GM18508 (cell line): ENCODE data around the gene CNTN6.
"Not testable (repeated sequence)": the region's sequence is repeated elsewhere in the genome, so short reads cannot be mapped to it uniquely, and the experiment has no call there.

Experiments
- ATAC-seq: cut with Tn5 transposase; IDR thresholded peaks from one replicate; pipeline ENCODE4 v1.9.1; 2021; ENCODE audit warnings: moderate number of reproducible peaks; ENCODE audit not compliant: insufficient read depth, unreplicated experiment

The CNTN6 gene

DNA sequence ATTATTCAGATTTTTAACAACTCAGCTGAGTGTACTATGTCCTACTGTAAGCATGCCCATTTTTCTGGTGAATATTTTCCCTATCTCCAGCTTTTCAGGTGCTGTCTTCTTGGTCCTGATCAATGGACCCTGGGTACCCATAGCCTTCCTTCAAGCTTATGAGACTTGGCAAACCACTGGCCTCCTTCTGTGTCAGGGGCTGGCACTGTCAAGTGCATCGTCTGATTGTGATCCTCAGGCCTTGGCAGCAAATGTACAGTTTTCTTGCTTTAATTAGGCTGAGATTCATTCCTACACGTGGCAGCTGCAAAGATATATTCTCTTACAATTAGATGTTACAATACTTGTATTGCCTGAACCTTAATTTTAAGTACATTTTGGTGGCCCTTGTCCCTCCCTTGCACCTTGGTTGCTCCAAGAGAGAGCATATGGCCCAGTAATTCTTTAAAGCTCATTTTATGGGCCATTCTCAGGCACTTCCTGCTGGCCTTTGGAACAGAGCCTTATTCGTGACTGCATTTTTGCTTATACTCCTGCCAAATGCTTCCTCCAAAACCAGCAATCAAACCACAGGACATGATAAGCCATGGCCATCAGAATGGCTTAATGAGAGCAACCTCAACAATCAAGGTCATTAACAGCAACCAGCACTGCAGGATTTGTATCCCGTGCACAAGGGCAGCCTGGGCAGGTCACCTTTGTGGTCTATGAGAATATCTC is 179.9 kb downstream of the CNTN6 start:
- ATAC-seq: no peak

DNA sequence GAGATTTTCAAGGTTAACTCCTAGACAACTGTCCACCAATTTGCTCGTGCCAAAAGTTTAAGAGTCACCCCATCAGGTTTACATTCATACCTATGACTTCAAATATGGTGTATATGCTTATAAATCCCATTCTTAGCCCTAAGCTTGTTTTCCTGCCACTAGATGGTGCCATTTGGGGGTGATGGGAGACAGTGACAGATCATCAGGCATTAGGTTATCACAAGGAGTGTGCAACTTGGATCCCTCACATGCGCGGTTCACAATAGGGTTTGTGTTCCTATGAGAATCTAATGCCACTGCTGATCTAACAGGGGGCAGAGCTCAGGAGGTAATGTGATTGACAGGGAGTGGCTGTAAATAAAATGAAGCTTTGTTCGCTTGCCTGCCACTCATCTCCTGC is 182.7 kb downstream of the CNTN6 start:
- no peak for ATAC-seq

DNA sequence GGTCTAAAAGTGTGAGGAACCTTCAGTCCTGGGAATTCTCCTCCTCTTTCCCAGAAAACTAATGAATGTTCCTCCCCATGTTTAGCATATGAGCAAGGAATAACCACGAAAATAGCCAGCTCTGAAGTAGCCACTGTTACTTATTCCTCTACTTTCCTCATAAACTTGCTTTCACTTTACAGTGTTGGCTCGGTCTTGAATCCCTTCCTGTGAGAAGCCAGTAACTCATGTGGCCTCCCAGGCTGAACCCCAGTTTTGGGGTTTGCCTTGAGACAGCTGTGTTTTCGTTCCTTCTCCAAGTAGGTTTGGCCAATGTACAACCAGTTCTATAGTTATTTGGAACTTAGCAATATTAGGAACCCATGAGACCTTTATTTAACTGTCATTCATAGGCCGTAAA is 195.0 kb downstream of the CNTN6 start:
- ATAC-seq: no peak

DNA sequence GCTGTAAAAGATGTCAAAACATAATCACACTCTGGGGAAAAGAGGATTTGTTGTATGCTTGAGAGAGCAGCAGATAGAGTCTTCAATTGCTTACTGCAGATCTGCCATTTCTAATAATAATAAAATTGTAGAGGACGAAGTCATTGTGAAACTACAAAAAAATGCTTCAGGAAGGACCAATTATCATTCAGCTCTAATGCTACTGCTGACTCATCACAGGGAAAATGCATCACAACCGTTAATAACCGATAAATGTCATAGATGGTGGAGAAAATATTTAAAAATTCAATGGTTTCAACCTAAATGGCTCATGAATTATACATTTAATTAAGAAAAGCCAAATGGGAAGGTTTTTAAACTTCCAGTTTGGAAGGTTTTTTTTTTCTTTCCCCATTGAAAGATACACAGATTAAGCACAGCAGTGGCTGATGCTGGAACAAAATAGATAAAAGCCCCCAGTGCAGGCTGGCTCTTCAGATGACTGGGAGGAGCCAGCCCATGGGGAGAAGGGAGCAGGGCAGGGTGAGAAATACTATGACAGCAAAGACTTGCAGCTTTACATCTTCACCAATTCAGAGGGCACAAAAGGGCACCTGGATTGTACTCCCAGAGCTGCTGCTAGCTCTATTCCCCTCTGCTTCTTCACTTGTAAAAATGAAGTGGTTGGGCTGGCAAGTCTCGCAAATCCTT is 196.1 kb downstream of the CNTN6 start:
- ATAC-seq: no peak

DNA sequence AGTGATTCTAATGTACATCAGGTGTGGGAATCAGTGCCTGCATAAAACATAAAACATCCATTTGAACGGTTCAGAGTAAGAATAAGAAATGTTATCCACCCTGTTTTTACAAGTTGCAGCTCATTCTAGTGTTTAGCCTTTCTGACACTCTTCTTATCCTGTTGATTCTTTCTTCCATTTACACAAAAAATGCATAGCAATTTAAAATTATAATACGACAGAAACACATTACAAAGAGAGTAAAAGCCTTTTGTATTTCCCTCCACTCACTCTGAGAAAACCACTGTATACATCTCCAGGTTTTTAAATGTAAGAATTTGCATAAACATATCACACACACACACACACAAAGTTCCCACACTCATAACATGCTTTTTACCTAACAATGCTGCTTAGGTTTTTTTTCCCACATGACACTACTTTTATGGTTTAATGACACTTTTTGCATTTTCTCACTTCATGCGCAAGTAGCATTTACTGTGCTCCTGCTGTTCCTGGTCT is 199.8 kb downstream of the CNTN6 start:
- no peak for ATAC-seq

DNA sequence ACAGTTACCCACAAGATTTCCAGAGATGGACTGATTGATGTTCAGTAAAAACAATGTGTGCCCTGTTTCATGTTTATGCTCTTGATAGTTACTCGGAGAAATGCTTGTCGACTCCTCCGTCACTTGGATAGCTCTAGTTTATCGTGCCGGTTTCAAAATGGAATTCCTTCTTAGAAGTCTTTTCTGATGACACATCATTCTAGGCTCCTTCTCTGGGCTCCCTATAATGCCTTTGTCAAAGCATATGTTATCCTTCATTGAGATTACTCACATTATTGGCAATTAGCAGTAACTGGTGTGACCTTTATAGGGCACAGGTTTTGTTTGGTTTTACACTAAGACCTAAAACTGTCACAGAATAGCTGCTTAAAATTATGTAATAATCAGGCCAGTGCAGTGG is 201.8 kb downstream of the CNTN6 start:
- no peak for ATAC-seq

DNA sequence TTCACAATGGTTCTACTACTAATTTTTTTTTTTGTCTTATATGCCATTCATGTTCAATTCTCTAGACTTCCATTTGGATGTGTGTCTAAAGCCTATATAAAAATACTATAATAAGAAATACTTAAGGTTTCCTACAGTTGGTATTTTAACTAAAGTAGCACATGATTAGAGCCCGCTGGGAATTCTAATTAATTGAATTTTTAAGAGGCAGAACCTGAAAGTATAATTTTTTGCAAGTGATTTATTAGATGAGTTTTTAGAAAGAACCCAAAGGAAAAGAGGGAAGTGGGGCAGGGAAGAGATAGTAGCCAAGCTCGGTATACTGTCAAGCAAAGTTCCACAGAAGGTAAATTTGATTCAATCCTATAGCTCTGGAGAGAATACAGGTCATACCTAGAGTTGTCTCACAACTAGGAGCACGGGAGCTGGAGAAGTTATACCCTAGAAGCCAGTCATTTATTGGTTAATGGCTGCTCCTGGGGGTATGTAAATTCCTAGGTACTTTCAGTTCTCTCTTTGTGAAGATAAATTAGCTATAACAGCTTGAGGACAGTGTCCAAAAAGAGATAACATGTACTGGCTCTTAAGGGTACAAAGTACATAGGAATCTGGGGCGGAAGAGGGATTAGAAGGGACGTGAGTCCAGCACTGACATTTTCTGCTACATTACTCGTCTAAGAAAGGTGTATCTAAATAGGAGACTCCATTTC is 225.6 kb downstream of the CNTN6 start:
- ATAC-seq: no peak

DNA sequence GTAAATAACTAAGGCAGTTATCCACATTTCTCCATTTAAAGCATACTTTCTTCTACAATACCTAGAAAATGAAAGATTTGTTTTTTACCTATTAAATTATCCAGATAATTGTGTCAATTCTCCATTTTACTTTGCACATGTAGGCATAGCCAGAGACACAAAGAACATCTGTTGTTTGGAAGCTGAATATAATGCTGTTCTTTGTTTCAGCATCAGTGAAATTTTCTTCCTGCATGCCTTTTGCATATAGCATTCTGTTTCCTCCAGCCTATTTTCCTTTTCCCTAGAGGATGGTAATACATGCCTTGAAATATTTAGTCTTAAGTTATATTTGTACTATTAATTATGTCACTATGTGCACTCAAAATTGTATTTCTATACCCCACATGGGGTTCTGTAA is 233.7 kb downstream of the CNTN6 start:
- no peak for ATAC-seq

DNA sequence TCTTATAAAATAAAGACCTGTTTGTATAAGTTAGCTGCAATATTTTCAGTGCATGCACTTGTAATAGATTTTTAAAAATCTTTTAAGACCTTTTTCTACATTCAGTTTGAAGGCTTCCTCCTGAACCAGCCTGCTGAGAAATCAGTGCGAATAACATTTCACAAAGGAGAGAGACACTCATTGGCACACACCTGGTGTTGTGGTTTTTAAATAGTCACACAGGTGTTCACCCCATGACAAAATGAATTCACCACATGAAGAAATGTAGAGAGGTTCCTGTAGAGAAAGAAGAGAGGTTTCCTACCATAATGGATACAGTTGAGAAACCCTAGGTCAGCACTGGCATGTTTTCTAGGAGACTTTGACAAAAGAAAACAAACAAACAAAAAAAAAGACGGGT is 237.3 kb downstream of the CNTN6 start:
- no peak for ATAC-seq

DNA sequence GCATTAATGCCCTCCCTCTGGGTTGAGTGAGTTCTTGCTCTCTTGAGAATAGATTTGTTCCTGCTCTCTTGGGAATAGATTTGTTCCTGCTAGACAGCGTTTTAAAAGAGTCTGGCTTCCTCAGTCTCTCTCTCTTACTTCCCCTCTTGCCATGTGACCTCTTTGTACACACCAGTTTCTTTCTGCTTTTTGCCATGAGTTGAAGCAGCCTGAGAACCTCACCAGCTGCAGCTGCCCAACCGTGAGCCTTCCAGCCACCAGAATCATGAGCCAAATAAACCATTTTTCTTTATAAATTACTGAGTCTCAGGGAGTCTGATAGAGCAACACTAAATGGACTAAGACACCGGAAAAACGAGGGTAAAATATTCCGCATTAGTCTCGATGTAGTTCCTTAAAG is 253.6 kb downstream of the CNTN6 start:
- no peak for ATAC-seq

DNA sequence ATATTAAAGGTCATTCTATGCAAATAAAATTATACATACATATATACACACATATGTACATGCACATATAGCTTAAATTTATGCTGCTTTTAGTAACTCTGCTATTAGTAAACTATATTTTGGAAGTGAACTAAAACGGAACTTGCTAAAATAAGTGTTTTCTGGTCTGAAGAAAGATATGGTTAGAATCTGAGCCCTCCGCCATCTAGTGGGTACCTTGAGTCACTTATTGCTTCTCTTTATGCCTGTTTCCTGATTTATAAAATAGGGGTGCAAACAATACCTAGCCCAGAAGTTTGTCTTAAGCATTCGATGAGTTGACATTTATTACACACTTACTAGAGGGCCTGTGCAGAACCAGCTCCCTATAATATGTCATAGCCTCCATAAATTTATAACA is 255.7 kb downstream of the CNTN6 start:
- ATAC-seq: no peak

DNA sequence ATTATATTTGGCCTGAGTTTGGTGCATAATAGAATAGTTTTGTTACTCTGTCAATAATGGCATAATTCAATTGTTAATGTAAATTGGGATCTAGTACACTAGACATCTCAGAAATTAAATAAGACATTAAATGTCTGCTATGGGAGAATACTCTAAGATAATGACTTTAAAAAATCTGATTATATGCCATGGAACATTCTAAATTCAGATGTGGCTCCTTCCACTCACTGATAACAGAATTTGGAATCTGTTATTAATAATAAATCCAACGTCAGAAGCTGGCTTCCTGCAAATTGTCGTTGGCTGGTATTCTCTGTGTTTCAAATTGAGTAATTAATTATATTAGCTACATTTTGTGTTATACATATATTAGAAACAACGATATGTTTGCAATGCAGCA is 258.1 kb downstream of the CNTN6 start:
- no peak for ATAC-seq

DNA sequence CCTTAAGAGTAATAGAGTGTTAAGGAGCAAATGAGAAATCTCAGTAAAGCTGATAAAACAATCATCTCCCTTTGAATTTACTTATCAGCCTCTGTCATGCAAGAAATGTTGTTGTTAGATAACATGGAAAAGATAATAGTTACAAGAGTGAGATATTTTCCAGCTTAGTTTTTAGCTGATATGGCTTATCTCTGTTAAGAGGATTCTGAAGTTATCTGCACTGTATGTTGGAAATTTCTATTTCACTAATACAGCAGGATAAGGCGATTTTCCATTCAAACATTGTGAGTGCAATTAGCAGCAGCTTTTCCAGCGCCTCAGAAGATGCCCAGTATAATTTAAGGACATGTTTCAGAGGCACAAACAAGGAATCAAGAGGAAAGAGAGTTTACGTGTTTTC is 262.9 kb downstream of the CNTN6 start:
- no peak for ATAC-seq

DNA sequence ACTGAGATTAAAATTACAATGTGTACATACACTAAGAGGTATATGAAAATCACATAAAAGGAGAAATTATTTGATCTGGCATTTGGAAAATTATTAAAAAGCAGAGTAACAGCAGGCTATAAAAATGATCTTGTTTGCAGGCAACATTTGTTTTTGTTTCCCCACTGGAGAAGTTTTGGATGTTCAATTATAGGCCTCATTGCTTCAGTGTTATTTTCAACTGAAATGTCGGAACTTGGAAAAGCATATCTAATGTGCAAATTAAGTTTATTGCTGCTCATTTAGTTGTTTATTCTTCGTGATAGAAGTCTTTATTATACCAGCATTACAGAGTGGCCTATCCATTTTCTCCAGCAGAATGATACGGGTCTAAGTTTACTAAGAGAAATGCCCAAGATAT is 263.3 kb downstream of the CNTN6 start:
- no peak for ATAC-seq

DNA sequence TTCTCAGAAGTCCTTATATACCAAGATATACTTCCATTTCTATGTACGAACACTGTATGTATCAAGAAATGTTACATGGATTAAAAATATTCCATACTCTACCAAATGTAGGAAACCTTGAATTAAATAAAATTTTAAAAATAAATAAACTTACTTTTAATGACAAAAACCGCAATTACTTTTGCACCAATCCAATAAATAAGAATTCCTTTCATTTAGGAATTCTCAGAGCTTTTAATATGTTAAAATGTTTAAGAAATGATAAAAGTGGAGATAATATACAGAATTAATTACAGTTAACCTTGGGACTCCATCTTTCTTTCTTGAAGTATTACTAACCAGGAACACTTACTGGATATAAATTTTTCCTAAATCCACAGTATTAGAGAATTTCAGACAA is 272.7 kb downstream of the CNTN6 start:
- ATAC-seq: no peak

DNA sequence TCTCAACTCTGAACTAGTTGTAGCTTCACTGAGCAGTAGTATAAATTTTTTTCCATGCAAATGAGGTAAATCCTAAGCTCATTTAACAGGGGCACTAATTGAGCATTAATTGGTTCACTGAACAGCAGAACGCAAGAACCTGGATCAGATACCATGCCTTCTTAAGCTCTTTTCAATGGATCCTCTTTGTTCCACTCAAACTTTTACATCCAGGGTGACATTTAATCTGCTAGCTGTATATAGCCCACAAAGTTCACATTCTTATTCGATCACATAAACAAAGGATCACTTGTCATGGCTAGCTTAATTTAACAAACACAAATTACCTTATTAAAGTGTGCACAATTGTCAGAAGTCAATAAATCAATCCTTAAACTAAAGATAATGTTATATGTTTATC is 281.6 kb downstream of the CNTN6 start:
- ATAC-seq: no peak

DNA sequence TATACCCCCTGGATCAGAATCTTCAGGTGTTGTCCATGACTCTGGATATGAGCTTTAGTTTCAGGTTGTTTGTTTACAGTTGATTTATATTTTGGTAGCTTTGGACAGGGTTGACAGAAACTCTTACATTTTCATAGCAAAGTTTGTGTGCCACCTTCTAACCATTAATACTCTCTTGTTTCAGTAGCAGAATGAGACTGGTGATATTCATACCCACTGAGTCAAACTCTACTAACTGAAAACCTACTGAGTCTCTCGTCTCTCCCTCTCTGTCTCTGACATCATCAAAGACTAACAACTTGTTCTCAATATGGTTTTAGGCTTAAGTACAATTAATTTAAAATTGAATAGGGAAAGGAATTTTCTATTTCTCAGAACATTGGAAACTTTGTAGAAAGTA is 282.3 kb downstream of the CNTN6 start:
- no peak for ATAC-seq

DNA sequence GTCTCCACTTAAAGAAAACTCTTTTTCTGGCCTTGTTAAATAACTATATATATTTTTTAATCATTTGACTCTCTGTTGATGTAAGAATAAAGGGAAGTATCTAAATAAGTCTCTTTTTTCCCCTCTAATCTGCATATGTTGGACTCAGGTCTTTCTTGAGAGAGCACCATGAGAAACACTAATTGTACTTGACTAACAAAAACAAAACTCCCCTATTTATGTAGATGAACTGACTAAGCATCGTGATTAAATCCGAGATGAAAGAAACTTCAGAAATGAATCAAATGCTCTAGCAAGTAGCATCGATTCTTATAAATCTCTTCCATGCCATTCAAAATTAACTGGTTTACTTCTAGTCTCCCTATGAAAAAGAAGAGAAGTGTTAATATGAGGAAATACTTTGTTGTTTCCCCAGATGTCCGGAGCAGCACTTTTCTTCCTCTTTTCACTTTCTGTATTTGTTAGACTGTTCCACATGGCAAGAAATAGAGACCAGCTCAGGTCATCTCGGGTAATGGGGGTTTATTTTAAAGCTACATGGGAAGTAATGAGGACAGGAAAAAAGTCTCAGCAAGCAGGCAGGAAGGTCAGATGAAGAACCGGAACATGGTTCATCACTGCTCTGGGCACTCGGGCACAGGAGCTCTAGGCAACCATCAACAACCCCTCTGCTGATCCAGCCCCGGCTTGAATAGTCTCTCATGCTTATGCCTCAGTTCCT is 288.3 kb downstream of the CNTN6 start:
- ATAC-seq: peak; percentile 89

DNA sequence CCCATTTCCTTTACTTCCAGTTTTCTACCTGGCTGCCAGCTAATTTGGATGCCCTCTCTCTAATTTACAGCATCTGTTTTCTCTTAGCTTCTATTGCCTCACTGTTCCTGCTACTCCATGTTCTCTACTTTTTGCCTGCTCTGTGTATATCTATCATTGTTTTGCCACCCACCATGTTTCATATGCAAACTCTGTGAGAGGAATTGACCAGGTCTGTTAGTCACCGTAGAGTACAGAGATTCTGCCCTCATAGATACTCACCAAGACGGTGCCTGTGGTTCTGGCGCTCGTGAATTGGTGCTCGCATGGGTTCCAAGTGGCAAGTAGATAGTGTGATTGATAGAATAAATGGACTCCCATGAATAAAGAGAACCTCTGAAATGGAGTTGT is 288.8 kb downstream of the CNTN6 start:
- ATAC-seq: peak; percentile 22

DNA sequence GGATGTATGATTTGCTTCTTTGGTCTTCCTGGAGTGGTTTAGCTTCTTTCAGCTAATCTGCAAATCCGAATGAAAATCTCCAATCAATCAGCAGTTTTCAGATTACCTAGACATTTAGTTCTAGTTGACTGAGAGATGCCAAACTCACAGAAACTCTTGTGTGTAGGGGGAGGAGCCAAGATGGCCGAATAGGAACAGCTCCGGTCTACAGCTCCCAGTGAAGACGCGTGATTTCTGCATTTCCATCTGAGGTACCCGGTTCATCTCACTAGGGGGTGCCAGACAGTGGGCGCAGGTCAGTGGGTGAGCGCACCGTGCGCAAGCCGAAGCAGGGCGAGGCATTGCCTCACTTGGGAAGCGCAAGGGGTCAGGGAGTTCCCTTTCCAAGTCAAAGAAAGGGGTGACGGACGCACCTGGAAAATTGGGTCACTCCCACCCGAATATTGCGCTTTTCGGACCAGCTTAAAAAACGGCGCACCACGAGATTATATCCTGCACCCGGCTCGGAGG is 294.6 kb downstream of the CNTN6 start:
- ATAC-seq: not testable (repeated sequence)

DNA sequence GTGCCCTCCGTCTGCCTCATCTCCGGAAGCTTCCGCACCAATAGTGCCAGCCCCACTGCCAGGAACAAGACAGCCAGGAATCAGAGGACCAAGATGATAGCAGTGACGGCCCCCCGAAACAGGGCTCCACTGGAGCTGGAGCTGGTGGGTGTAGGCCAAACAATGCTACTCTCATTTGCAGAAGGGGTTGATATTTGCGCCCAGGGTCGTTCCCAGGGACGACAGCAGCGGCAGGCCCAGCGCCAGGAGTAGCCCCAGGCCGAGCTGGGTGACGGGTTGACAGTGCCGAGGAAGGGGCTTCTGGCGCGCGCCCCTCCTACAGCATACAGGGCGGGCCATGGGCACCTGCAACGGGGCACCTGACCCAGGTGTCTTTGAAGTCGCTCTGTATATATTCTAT is 301.4 kb downstream of the CNTN6 start:
- ATAC-seq: no peak
